AML-193 (cell line): Measurements from ENCODE around the gene ITGB4.
A peak's percentile ranks its signal among the peaks of the same experiment; 100 is the strongest.
"Not testable (repeated sequence)": the region's sequence is repeated elsewhere in the genome, so short reads cannot be mapped to it uniquely, and the experiment has no call there.

Experiments
- DNase-seq, 2 experiments: peaks; one replicate each; lab custom pipeline; 2025; lab: John Stamatoyannopoulos, UW

The ITGB4 gene

DNA sequence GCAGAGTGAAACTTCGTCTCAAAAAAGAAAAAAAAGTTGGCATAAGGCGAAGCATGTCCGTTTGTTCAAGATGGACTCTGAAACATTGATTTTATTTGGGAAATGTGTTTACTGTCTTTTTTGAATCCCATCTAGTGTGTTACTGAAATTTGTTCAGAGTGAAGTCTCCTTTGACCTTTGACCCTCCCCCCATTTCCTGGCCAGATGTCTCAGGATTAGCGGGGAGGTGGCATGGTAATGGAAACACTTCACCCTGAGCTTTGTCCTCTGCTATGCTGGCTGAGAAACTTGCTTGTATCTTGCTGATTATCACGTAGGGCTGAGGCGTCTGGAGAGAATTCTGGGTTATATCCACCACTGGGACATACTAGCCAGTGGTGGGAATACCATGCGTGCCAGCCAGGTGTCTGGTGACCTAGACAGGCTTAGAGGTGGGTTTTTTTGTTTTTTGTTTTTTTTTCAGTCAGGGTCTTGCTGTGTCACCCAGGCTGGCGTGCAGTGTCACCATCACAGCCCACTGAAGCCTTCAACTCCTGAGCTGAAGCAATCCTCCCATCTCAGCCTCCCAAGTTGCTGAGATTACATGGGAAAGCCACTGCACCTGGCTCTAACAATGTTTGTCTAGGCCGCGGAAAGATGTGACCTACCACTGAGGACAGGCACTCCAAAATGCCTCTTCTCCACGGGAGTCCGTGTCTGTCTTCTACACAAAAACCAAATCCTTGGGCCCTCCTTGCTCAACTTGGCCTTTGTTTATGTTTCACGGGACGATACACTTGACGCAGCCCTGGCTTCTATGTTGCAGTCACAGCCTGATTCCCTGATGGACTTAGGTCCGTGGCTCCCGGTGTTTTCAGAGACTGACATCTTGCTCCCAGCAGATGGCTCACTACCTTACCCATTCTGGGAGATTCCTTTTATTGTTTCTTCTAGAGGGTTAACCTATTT, 50.3 kb downstream of the ITGB4 start:
- DNase-seq: no peak

DNA sequence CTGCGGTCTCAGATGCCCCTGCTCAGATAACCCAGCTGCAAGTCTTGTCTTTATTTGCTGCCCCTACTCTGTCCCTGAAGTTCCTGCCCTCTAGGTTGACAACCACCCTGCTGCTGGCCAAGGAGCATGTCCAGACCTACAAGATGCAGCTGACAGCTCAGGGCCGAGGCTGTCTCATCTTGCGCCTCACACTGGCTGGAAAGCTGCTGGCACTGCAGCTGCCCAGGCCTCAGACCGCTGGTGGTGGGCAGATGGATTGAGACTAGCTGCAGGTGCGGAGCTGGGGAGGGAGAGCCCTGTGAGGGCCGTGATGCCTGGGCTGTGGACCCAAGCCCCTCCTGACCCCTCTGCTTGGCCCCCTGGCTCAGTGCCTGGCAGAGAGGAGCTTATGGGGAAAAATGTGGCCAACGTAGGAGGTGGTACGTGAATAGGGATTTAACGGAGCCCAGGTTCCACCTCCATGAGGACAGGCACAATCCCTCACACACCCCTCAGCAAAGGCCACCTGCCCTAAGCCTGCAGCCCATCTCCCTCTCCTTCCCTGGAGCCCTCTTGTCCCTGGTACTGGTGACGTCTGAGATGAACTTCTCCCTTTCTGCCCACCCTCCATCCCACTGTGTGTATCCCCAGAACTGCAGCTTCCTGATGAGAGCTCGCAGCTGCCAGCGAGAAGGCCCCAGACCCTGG, 52.0 kb downstream of the ITGB4 start:
- no peak for DNase-seq

DNA sequence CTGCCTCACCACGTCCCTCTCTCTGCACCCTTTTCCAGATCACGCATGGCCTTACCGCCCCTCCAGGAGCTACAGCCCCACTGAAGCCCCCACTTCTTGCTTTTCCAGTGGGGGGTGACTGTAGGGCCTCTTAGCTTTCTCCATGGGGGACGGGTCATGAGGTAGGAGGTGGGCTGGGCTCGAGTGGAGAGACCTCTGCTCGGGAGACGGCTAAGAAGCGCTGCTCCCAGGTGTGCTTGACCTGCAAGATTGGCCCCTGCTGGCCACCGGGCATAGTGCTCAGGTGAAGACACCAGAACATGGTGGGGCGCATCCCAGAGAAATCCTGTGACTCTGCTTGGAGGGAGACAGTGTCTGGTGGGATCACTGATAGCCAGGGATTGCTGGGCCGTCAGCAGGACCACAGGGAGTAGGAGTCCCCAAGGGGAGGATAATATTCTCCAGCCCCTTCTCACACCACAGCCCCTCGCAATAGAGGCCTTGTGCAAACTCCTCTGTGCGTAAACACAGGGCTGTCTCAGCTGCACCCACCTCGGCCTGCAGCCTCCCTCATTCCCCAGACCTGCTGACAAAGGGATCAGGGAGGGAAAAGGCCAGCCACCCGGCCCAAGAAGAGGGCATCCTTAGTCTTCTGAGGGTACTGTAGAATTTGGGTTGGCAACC, 52.7 kb downstream of the ITGB4 start:
- no peak for DNase-seq

DNA sequence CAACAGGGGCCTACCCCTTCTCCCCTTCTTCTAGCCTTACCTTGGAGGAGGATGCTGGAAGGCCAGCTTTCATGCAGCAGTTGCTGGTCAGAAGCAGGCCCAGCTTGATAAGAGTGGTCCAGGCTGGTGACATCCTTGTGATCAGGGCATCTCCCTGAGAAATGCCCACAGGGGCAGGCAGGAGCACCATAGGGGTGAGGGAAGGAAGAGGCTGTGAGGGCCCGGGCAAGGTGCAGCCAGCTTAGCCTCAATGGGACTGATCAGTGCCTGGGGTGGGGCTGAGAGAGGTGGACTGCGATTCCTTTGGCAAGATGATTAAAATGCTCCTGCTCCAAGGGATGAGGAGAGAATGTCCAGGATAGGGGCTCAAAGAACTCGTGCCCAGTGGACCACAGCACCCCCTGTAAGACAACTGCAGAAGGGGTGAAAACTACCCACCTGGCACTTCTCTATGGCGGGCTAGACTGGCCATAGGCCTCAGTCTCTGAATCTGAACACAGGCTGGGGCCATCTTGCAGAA, 53.3 kb downstream of the ITGB4 start:
- no peak for DNase-seq

DNA sequence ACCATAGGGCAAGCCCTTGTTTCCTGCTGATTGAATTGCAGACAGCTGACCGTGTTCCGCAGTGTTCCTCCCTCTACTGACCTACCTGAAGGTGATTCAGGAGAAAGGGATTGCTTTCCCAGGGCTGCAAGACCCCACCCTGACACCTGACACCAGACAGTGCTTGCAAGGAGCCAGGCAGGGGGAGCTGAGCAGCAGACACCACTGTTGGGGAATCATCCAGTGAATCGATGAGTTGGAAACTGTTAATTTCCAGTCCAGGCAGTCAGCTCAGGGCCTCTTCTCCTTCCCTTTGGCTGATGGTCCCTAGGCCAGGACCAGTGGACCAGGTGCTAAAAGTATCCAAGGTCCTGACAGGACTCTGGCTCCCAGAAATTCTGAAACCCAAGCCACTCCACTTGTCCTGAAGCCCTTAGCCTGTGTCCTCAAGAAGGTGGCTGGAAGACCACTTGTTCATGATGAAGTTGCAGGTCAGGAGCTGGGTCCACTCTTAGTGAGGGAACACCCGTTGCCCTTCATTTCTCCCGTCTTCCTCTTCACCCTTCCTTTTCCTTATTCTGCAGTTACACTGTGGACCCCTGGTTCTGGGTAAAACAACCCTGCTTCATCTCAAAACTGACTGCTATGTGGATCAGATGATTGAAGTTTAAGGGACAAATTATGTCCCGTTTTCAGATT, 53.9 kb downstream of the ITGB4 start:
- DNase-seq: no peak

DNA sequence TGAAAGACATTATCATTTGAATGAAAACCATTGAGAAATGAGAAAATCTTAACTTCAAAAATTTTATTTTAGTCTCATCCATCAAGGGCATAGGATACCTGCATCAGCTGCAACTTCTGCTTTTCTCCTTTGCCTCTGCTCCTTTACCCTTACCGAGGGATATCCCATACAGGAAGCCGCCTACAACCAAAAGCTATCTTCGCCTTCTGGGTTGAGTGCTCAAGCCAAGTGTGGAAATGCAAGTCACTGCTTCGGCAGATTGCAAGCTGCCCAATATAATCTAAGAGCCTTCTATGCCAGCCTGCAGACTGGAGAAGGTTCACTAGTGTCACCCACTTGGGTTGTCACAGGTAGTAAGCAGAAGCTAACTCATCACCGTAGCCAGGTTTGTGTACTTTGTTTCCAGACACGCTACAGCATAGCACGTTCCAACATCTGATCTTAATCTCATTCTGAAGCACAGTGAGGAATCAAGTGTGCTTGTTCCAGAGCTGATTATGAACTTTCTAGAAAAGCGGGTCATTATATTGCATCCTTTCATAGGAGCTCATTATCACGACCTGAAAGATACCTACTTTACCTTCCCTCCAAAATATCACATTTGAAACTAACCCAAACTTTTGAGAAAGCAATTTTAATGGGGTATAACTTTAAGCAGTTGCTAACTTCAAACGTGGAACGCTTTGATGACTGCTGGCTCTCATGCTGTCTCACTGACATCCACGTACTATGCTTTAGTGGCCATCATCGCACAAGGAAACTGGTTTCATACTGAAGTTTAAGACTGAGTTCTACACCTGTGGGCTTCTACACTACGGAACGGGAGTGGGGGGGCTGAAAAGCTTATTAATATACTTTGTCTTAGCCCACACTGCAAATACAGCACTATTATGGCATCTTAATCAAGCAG, 55.4 kb downstream of the ITGB4 start:
- peak; percentile 36 to 49 for DNase-seq

DNA sequence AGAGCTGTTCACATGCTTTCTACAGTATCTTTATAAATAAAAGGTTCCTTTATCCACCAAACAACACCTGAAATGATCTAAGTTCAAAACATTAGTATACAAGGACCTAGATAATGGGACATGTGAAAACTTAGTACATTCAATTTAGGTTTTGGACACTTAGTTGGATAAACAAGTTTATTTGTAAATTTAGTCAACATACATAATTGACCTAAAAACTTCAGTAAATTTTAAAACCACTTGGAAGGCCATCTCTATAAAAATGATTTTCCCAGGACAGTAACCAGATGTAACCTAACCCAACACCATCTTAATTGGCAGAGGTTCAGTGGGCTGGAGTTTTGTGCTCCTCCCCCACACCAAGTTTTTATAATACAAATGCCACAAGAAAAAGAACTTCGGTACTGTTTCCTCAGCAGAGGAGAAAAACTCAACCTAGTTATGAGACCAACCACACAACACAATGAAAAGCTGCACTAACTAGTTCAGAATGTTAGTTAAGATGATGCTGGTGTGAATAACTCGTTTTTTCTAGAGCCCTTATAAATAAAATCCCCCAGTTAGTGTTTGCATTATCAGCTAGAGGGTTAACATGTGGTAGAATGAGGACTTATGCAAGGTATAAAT, 56.1 kb downstream of the ITGB4 start:
- no peak for DNase-seq

DNA sequence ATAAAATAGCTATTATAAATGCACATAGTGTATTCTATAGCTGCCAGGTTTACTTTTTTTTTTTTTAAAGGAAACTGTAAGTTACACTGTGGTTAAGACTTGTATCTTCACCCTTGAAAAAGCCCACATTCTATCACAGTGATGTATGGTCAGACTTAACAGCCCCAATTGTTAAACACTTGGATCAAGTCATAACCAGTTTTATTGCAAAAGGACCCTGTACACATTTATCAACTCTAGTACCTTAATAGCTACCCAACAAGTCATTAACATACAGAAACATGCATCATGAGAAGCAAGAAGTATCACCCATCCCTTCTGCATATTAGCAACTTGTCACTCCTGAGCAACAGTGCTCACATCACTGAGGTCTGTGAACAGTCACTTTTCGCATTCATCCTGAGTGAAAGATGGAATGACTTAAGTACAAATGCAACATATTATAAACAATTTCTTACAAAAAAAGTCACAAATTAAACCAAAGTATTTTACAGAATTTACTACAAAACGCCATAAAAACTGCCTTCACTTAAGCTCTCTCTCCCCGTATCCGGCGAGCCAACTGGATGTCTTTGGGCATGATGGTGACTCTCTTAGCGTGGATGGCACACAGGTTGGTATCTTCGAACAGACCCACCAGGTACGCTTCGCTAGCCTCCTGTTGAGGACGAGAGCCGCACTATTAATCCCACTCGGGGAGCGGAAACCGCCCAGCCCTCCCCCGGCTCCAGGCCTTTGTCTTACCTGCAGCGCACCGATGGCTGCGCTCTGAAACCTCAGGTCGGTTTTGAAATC, 57.0 kb downstream of the ITGB4 start:
- DNase-seq: not testable (repeated sequence)

DNA sequence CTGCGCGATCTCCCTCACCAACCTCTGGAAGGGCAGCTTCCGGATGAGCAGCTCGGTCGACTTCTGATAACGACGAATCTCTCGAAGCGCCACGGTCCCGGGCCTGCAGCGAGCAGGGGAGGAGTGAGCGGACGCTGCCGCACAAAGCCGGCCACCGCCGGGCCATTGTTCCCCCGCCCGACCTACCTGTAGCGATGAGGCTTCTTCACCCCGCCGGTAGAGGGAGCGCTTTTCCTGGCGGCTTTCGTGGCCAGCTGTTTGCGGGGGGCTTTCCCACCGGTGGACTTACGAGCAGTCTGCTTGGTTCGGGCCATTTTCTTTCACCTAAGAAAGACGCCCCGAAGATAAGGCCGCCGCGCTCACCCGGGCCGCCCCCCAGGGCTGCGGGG, 57.6 kb downstream of the ITGB4 start:
- peak; percentile 54 to 71 for DNase-seq

DNA sequence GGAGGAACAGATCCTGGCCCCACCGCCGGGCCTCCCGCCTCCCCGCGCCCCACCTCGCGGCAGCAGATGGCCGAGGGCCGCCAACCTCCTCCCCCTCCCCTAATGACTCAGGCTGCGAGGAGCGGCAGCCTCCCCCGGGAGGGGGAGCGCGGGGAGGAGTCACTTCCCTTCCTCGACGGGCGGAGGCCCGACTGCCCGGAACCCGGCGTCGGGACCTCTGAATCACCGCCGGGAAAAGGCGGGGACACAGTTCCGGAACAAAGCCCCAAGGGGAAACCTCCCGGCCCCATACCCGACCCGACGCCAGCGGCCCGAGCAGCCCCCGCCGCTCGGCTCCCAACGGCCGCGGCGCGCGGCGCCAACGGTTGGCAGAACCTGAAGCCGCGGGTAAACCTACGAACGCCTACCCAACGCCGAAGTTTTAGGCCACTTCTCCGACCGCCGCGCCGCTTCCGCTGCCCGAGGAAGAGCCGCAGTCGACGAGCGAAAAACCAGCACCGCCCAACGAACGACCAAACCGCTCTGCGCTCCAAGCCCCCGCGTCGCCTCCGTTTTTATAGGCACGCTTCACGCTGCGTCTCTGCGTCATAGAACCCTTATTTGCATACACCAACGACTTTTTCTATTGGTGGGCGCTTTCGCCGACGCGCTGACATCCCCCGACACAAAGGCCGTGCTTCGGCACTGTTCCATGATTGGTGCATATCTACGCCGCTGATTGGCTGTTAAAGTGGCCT, 58.2 kb downstream of the ITGB4 start:
- peak; percentile 100 for DNase-seq

DNA sequence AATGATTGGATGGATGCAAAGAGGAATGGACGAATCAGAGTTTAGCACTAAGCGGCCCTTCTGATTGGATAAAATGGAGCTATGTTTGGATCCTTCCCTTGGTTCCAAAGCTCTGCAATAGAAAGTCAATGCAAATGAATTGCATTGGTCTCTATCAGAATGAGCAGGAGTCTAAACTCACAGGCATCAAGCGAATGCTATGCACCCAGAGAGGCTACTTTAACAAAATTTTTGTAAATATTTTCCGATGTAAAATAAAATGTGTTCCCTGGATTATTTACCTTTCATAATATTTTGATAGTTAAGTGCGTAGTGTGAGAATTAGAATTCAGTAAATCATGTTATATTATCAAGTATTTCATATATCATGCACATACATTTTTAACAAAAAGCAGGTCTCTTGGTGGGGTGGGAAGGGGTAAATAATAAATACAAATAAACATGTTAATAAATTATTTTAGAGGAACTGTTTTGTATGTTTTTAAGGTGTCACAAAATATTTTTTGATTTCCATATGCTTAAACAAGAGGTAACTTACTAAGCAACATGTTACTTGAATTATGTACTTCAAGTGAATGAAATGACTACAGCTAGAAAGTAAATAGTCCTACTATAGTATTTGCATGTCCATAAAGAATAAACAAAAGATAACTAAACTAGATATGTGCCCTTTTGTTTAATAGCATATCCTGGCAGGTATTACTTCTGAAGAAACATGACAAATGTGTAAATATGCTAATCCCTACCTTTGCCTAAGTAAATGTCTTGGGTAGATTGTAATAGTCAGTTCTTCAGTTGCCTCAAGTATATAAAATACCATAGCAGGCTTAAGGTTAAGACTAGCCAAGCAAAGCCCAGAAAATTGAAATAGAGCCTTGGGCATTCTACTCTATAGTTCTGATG, 59.0 kb downstream of the ITGB4 start:
- DNase-seq: no peak

DNA sequence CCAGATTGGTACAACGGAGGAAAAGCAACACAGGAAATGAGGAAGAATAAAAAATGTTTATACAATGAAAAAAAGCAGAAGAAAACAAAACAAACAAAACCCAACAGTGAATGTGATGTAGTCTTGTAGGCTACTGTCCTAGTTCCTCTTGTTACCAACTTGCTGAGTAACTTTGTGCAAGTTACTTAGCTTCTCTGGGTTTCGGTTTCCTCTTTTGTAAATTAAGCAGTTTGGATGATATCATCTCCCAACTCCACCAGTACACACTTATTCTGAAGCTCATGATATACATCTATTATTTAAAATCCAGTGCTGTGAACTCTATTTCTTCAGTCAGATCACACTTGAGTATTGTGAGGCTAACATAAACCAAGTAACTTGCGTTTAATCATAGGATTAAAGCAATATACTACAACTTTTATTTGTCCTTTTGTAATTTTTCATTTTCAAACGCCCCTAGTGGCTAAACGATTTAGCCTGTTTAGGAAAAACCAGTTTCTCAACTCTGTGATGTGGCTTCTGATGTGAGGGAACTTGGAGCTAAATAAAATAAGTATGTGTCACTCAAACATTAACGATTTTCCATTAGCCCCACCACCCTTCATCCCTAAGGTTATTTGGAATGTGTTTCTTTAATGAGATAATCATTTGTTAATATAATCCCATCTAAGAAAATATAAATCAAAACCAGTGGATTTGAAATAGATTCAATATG, 62.0 kb downstream of the ITGB4 start:
- DNase-seq: peak; percentile 96 to 97

DNA sequence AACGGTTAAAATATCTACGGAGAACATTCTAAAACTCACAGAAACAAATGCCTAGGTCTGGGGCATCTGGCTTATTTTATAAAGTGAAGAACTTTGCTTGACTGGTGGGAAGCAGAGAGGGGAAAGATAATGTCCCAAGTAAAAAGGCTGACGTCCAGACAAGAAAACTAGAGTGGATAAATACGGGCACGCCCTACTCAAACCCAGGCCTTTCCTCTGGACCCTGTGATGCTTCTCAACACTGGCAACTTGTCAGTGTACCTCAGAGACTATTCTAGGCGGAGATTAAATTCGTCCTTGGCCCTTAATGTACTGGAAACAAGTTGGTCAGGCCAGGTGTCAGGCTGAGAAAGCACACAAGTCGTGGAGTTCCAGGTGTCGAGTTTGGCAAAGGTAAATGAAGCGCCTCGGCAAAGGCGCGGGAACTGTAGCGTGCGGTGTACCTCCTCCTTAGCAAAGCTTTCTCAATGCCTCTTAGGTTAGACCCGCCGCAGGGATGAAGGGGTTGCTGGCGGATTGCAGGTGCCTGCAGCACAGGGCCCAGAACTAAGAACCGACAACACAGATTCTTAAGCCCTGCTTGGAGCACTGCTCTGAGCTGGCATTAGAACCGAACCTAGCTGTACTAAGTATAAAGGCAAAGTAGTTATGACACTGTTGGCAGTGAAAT, 62.7 kb downstream of the ITGB4 start:
- no peak for DNase-seq

DNA sequence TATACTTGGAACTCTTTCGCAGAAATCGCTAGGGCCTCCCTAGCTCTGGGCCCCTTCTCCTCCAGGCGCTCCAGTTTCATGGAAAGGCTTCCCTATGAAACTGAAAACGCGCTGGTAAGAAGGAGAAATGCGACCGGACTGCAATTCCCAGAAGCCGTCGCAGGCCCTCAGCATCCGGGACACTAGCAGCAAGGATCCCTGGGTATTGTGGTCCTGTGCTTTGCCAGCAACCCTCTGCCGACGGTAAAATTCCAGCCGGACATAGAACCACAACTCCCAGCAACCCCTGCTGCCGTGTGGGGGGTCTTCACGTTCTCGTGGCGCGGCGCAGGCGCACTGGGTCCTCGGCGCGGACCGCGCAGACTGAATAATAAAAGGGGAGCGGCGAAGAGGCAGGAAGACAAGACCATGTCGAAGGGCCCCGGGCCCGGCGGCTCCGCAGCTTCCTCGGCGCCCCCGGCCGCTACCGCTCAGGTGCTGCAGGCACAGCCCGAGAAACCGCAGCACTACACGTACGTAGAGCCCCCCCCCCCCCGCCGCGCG, 63.3 kb downstream of the ITGB4 start, which contains the start of gene UNK:
UNK (plus strand) TSS at position 334 of the 543 bp plus-strand sequence; CDS start at position 409, 75 bp downstream.
- peak; percentile 99 for DNase-seq

DNA sequence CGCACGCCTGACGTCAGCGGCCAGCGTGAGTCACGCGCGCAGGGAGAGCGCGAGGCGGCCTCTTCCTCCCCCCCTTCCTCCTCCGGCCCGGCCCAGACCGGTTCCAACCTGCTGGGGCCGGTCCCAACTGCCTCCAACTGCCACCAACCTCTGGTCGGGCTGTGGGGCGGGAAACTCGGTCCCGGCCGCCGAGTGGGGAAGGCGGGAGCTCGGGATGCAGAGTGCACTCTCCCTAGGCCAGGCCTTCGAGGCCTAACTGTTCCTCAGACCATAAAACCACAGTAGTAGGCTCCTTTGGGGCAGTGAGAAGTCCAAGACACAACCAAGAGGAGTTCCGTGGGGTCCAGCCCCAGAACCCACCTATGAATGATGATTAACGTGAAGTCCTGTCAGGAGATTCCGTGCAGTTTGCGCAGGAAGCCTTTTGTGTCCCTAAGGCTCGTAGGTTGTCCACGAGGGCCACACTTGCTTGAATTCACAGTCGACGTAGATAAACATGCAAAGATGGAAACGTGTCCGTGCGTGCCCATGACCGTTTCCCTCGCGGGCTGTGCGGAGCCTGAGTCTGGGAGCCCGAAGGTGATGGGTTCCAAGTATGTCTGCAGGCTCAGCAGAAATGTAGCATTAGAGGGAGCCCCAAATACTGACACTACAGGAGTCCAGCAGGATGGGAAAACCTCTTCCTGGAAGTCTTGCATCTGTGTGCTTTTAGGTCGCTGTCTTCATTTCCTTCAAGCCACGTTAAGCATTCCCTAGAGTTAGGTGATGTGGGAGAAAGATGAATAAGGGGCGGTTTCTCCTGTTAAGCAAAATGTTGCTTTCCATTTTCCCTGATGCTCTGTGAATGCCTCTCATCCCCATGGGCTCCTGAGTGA, 64.0 kb downstream of the ITGB4 start:
- peak; percentile 91 to 97 for DNase-seq
